ENCODE data around the gene RGS3.

Gene RGS3

DNA sequence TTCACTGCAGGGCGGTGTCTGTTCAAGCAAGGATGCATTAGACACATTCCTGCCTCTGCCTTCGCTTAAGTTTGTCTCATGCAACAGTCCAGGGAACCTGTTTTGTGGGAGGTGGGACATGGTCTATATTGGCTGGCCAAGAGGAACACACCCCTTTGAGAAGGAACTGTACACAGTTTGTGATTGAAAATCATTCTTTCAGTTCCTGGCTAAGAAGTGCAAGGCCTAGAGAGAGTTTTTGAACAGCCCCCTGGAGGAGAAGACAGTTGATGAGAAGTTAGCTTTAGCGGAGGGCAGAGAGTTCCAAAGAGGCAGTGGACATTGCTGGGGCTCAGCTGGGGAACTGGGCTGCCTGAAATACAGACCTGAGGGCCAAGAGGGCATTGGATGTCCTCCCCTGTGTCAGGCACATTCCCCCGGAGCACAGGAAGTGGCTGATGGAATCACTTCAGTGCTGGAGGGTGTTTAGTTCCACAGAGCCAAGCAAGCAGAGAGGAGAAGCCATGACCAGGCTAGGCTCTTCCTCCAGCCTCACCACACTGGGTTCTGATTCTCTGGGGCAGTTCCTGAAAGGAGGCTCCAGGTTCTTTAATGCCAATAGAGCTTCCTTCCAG is 66.6 kb downstream of the RGS3 start:
- no peak for DNase-seq (ENCODE audit: low read depth)

DNA sequence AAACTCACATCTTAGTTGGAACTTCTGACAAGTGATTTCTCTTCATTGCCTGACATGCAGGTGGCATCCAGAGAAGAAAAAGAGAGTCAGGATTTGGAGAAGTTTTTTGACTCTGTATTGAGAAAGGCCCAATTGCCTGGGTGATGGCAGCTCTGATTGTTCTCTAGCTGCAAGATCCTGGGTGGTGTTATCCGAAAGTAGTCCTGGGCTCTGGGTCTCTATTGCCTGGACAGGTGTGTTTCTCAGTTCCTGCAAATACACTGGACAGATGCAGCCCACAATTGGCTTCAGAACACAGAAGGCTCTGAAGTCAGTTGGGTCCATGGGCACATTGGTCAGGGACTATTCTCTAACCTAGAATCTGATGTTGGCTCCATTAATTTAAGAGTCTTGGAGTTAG is 67.4 kb downstream of the RGS3 start:
- DNase-seq (ENCODE audit: low read depth), result no peak

DNA sequence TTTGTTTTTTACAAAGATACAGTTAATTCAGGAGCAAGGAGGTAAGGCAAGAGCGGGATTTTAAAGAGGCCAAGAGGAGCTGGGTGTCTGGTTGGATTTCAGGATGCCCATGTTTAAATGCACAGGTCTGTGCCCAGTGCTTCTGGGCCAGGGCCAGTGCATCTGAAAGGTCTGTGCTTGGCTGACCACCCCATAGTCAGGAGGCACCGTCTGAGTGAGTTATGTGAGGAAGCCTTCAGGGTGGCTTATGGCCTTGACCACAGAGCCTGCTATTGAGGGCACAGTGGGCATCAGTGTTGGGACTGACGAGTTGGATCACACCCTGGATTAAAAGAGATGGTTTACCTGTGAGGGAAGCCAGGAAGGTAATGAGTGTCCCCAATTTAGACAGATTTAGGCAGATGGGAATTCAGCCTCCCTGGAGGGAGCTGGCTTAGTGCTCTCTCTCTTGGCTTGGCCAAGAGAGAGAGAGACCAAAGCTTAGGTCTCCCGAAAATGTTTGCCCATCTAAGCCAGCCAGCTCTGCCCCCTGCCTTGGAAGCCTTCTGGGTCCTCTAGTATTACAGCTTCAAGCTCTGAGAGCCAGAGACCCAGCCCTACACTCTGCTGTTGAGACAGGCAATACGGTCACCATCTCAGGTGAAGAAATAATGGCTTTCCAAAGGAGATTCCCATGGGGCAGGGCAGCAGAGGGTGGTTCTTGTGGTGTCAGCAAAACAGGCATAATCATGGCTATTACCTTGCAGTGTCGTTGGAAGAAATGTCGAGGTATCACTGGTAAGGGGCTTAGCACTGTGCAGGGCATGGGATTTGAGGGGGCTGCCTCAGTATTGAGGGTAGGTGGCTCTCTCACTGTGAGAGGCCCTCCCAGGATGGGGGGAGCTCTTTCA is 68.6 kb downstream of the RGS3 start:
- DNase-seq (ENCODE audit: low read depth), result no peak

DNA sequence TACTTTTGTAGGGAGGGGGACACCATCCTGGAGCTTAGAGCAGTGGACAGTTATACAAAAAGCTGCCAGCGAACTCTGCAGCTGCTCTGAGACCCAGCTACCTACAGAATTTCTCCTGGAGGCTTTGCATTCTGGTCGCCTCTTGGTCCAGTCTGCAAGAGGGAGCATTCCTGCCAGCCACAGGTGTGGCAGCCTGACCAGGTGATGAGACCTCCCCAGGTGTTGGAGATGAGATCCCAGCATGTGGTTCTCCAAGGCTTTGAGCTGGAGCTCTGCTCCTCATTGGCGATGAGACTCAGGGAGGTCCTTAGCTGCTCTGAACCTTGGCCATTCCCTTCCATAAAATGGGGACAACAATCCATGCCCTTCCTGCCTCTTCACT is 69.3 kb downstream of the RGS3 start:
- DNase-seq (ENCODE audit: low read depth), result no peak

DNA sequence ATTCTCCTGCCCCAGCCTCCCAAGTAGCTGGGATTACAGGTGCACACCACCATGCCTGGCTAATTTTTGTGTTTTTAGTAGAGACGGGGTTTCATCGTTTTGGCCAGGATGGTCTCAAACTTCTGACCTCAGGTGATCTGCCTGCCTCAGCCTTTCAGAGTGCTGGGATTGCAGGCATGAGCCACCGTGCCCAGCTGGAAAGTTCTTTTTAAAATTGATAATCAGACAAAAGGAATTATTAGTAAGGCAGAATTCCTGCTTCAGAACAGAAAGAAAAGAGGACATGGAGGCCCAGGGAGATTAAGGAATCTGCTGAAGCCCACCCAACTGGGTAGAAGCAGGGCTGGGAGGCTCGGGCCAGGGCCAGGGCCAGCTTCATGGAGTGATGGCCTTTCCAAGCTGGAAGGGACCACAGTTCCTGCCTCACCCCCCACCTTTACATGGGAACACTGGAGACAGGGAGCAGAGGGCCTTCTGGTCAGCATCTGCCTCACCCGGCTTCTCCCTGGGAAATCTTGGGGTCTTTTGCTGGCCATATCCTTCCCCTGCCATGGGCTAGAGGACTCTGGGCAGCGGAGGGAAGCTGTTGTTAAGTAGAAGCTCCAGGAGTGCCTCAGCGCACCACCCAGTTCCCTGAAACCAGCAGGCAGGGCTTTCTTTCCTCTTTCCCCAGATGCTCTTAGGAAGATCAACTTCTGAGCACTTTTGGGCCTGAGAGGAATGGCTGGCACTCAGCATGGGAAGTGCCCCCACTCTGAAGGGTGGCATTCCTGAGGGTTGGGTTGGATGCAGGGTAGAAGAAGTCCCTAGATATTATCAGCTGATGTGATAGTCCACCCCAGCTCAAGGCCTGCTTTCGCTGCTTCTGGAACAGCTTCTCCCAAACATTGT is 70.1 kb downstream of the RGS3 start:
- no peak for DNase-seq (ENCODE audit: low read depth)

DNA sequence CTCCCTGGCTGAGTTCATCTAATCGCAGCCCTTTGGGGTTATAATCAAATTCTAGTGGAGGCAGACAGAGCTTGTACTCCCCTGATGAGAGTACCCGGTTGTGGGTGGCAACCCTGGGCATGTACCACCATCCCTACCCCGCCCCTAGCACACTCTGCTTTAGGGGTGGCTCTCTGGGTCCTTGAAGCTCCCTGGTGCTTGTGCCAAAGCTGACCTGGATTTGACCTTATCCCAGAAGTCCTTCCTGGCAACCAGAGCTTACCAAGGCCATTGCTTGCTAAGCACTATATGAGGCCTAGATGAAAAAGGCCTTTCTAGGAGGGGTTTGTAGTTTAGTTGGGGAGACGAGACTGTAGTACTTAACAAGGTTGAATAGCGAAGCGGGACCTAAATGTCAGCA is 72.2 kb downstream of the RGS3 start:
- DNase-seq (ENCODE audit: low read depth), result no peak

DNA sequence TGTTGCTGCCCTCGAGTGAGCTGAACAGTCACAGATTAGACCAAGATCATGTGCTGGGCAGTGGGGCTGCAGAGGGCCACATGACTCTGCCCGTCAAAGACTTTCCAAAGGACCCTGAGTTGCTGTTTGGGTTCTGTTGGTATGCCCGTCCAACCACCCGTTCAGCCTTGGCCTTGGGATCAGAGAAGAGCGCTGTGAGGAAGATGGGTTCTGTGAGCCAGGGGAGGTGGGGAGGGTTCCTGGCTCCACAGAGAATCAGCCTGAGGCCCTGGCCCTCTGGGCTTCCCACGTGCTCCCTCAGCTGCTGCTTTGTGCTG is 72.6 kb downstream of the RGS3 start:
- no peak for DNase-seq (ENCODE audit: low read depth)

DNA sequence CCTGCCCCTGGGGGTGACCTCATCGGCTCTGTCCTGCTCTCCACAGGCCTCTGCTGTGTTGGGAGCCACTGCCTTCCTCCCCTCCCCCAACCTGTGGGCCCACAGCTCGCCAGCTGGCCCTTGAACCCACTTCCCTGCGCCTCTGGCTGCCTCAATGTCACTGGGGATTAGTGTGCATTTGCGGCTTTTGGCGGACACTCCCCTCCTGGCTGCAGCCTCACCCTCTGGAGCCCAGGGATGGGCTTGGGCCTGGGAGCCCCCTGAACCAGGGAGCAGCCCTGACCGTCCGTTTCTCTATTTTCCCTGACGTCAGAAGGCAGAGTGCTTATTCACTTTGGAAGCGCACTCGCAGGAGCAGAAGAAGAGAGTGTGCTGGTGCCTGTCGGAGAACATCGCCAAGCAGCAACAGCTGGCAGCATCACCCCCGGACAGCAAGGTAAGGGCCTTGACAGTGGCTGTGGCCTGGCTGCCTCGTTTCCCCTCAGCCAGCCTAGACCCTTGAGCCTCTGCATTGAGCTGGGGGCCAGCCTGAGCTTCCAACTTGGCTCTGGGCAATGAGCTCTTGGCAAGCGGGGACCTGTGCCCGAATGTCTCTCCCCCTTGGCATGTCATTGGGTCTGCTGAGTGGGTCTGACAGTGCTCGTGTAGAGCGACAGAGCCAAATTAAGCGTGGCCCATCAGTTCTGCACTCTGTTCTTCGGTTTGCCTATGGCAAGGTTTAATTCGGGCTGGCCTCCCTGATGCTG is 73.1 kb downstream of the RGS3 start:
- no peak for DNase-seq (ENCODE audit: low read depth)

DNA sequence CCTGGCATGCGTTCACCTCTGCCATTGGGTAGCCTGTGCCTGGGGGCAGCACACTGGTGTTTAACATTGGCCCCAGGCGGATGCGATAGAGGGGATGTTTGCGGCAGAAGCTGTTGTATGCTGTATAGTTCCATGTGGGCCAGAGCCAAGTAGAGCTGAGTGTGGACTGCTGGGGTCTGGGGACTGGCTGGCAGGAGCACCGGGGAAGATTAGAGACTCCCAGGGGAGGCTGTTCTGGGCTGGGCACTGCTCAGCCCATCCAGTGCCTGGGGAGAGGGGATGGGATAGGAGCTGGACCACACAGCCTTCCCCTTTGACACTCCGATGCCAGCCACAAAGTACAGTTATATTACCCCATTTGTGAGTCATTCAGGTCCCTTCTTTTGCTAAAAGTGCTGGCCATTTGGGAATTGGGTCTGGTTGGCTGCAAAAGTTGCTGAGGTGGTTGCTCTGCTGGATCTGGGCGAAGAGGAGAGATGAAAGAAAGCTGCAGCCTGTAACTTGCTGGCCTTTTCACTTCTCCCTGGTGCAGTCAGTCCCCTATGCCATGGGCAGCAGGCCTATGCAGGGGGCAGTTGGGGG is 73.8 kb downstream of the RGS3 start:
- DNase-seq (ENCODE audit: low read depth), result no peak

DNA sequence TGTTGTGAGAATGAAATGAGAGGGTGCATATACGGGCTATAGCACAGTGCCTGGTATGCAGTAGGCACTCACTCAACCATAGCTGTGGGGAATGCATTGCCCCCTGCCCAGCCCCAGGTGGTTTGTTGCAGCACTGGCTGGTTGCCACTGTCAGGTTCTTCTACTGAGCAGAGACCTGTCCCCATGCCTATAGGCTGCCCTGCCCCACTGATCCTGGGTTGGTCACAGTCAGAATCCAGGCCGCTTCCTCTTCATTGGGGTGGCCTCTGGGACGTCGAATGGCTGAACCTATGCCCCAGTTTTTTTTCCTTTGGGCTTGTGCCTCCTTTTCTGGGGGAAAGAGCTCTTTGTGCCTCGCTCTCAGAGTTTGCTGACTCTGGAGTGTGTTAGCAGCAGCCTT is 74.6 kb downstream of the RGS3 start:
- no peak for DNase-seq (ENCODE audit: low read depth)

DNA sequence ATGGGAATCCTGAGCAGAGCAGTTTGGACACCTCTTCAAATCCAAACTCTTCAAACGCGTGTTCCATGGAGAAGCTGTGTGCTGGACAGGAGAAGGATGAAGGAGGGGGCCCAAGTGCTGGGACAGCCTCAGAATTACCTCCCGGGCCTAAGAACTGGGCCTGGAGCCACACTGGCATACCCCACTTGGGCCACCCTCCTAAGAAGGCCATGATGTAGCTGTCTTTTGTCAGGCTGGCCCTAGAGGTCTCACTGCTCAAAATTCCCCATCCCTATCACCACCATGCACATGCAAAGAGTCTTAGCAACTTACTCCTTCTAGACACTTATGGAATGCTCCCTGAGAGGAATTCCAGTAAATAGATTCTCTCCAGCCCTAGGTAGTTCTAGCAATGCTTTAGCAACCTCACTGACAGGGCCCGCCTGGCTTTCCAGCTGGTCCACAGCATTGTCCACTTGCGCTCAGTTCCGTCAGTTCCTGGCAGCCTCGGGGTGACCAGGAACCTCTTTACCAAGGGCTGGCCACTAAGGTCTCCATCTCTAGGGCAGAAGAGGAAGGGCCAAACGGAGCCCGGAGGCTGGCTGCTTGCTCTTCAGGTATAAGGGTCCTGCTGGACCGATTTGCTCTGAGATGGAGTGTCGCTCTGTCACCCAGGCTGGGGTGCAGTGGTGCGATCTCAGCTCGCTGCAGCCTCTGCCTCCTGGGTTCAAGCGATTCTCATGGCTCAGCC is 75.3 kb downstream of the RGS3 start:
- DNase-seq (ENCODE audit: low read depth), result no peak

DNA sequence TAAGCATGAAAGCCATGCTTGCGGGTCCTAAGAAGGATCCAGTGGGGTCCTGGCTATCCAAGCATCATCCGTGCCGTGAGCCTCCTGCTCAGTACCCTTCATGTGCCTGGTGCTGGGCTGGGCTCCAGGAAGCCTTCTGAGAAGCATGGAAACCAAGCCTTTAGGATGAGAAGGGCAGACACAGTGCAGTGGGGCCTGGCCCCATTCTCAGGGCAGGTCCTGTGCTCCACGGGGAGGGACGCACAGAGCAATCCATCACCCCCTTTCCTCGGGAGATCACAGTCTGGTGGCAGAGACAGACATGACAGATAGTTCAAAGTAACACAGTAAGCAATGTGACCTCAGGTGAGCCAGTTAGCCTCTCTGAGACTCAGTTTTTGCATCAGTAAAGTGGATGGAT is 76.9 kb downstream of the RGS3 start:
- no peak for DNase-seq (ENCODE audit: low read depth)

DNA sequence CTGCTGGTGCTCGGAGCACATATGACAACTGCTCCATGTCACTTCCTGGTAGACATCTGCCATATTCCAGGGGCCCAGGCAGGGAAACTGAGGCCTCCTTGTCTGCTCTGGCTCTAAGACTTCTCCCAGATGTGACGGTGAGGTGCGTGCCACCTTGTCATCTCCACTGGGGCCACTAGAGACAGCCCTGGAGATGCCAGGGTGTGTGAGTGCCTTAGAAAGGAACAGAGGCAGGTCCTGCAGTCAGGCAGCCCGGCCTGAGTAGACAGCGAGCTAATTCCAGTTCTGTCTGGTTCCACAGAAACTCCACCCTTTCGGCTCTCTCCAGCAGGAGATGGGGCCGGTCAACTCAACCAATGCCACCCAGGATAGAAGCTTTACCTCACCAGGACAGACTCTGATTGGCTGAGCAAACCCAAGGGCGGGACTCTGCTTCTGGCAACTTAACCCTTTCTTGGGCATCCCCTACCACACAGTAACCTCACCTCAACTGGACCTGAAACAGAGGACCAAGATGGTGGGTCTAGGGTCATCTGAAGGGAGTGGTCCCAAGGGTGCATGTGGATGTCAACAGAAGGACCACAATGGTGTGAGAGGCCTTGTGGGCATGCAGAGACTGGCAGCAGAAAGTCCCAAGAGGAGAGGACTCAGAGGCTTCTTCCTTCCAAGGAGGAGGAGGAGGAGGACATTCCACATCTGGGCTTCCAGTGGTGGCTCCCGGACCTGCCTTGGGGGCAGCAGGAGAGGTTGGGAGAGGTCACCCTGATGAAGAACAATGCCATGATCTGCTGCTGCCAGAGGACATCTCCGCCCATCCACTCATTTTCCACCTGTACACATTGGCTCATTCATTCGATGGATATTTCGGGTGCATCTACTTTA is 77.7 kb downstream of the RGS3 start:
- no peak for DNase-seq (ENCODE audit: low read depth)

DNA sequence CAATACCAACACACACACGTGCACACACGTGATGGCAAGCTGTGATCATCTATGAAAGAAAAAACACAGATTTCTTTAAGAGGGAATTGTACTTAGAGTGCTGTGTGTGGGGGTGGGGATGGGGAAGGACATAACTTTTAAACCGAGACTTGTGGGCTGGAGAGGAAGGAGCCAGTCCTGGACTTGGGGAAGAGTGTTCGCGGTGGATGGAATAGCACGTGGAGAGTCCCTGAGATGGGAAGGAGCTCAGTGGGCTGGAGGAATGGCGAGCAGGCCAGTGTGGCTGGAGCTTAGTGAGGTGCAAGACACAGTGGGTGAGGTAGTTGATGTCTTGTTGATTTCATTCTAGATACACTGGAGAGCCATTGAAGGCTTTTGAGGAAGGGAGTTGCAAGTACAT is 78.5 kb downstream of the RGS3 start:
- DNase-seq (ENCODE audit: low read depth), result no peak

DNA sequence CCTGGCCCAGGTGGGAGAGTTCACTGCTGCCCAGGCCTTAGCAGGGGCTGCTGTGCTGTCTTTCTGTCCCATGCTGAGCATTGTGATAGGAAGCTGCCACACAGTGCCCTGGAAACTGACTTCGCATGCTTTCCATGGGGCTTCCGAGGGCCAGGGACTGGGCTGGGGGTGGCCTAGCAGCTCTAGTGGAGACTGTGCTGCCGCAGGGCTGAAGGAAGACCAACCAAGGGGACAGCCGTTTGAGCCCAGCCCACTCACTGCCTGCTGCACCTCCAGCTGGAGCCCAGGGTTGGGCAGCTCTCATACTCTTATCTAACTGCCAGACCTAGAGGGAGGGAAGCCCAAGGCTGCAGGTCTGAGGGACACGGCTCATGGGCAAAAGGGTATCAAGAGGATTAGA is 79.2 kb downstream of the RGS3 start:
- no peak for DNase-seq (ENCODE audit: low read depth)

DNA sequence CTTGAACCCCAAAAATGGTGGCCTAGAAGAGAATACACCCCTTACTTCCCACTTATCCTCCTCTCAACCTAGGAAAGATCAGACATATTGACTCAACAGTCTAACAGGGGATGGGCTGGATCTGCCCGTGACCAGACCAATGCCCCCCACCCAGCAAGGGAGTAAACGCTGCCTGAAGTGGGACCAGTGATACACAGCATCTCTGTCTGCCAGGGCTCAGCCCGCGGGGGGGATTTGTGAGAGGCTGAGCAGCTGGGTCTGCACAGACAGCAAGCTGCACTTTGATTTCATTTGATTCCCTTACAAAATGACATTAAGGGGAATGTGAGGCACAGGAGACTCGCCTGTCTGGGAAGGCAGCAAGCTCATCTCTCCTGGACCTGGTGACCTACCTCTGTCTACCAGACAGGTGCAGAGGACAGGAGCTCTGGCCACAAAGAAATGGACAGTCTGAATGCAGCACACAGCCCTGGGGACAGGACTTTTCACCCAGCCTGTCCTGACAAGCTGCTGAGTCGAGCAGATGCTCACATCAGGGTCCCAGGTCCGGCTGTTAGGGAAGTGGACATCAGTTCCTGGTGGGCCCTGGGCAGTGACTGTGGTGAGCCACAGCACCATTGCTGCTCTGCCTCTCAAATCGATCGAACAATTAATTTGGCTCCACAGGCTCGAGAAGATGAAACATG is 79.9 kb downstream of the RGS3 start:
- DNase-seq (ENCODE audit: low read depth), result no peak

DNA sequence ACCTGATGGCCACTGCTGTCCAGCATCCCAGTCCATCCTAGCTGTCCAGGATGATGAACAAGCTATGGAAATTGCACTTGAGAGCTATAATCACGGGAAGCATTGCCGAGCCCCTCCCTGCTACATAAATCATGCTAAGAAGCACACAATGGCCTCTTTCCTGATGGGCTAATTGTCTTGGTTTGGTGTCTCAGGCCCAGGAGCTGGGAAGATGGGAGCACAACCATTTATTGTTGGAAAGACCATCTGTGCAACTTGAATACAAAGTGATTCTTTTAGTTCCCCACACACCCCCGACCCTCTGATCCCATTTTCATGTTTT is 80.4 kb downstream of the RGS3 start:
- DNase-seq (ENCODE audit: low read depth), result no peak

DNA sequence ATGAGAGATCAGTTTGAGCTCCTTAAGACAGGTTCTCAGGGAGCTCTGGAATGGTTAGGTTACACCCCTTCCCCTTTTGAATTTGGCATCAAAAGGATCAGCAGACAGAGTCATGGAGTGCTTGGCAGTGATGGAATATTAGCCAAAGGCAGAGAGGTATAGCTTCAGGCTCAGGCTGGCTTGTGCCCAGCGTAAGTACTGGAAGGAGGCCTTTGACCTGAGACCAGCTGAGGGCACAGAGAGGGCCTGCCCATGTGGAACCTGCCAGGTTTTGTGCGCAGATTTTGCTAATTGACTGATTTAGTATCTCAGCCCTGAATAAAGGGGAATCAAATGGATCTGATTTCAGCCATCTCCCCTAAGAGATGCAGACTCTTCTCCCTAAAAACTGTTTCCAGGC is 81.5 kb downstream of the RGS3 start:
- DNase-seq (ENCODE audit: low read depth), result no peak

DNA sequence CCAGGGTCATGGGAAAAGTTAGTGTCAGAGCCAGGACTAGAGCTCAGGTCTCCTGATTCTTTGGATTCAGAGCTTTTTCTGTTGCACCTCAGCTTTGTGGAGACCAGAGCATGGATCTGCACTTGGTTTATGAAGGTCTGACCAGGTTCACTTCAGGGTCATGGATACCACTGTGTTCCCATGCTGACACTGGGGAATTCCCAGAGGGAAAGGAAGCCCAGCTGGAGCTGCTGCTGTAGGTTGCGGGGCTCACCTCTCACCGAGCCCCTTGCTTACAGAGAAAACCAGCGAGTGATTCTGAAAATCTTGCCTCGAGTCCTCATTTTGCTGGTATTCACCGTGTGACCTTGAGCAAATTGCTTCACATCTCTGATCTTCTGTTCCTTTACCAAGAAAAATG is 83.0 kb downstream of the RGS3 start:
- no peak for DNase-seq (ENCODE audit: low read depth)

DNA sequence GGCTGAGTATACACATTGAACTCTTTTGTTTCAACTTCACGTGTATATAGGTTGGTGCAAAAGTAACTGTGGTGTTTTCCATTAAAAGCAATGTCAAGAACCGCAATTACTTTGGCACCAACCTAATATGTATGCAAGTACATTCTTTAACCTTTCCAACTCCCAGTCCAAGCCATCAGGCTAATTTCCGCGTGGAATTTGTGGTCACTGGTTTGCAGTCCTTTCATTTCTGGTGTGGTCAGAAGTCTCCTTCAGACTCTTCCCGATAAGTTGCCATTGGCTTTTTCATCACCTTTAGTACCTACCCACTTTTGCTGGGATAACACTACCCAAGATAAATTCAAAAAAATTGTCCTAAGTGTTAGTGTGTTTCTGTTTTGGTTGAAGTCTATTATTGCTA is 84.0 kb downstream of the RGS3 start:
- DNase-seq (ENCODE audit: low read depth), result no peak
